Transverse colon (tissue), 4 donors: Measurements from ENCODE around the gene DISC1. TPM values are rescaled to one million over a fixed set of nuclear protein-coding genes. Genes with fewer than 3 reads are reported as not detected.

Source experiments
- DNase-seq: peaks from one replicate; pipeline ENCODE4 v3.0.0-alpha.2; 2019
- H3K27ac ChIP-seq, 4 donors: fragments of 200-600 bp; sonication (generic); 2 replicates each; pipeline ENCODE4 v1.5.1; 2016 to 2018; ENCODE audit warnings: inconsistent platforms in 4 of 4
- H3K27me3 ChIP-seq: fragments of 200-600 bp; sonication (generic); 2 replicates; pipeline ENCODE4 v1.5.1; 2017; ENCODE audit warnings: inconsistent platforms
- H3K36me3 ChIP-seq, 4 donors: fragments of 200-600 bp; sonication (generic); 2 replicates each; pipeline ENCODE4 v1.5.1; 2017 to 2019; ENCODE audit warnings: inconsistent platforms in 4 of 4
- H3K4me1 ChIP-seq, 4 donors: fragments of 200-600 bp; sonication (generic); 2 replicates each; pipeline ENCODE4 v1.5.1; 2017 to 2020; ENCODE audit warnings: inconsistent platforms in 4 of 4
- H3K4me3 ChIP-seq, 4 donors: fragments of 200-600 bp; sonication (generic); 1 replicate in 1 of 4; 2 replicates in 3 of 4; pipeline versions ENCODE4 v1.5.1 to v1.6.1; 2017 to 2019; ENCODE audit warnings: inconsistent platforms in 4 of 4
- H3K9me3 ChIP-seq, 2 donors: fragments of 200-600 bp; sonication (generic); 2 replicates each; pipeline ENCODE4 v1.5.1; 2017 to 2019; ENCODE audit warnings: inconsistent platforms in 2 of 2
- CTCF ChIP-seq, 5 experiments: fragments of 200-600 bp in 3 of 5; fragments of 450-650 bp in 2 of 5; sonication (generic) in 3 of 5; IDR thresholded peaks; 1 replicate in 2 of 5; 2 replicates in 3 of 5; pipeline ENCODE4 v1.5.1; 2016 to 2017; ENCODE audit warnings: antibody characterized with exemption in 5 of 5, inconsistent platforms in 3 of 5, mild to moderate bottlenecking in 2 of 5, moderate library complexity in 1 of 5
- EP300 ChIP-seq: sonication (generic); formaldehyde crosslinking; IDR thresholded peaks from one replicate; pipeline ENCODE4 v1.6.1; 2017; ENCODE audit warnings: antibody characterized with exemption, low read depth
- POLR2A ChIP-seq: fragments of 450-650 bp; IDR thresholded peaks from one replicate; pipeline ENCODE4 v1.6.1; 2016; ENCODE audit warnings: antibody characterized with exemption, mild to moderate bottlenecking, moderate library complexity
- POLR2AphosphoS5 ChIP-seq, 3 donors: sonication (generic); formaldehyde crosslinking; IDR thresholded peaks; one replicate each; pipeline ENCODE4 v1.6.1; 2016; ENCODE audit warnings: antibody characterized with exemption in 3 of 3
- WGBS, 2 donors: methylation state at CpG; one replicate each; pipeline ENCODE4 v1.1.5; 2018; ENCODE audit warnings: low coverage in 1 of 2; 5-methylcytosine and 5-hydroxymethylcytosine counted together
- in situ Hi-C, 4 donors: fragments of 200-750 bp; cut with MboI; loops; one replicate each; pipeline versions ENCODE4 v1.15.0 to v1.15.1; 2017; ENCODE audit warnings: low sequenced_read_pairs in 3 of 4, low pct_ligation_motif_present in 1 of 4, low pct_unique_long_range_greater_than_20kb in 1 of 4
- intact Hi-C: fragments of 100-400 bp; cut with DNase I; formaldehyde crosslinking; loops from one replicate; pipeline ENCODE4 v1.15.1; 2023; ENCODE audit warnings: low total_unique reads
- total RNA-seq, 4 donors: library from RNA; depleted of rRNA; stranded (reverse); fragments of >200 nt; gene quantifications; one replicate each; pipeline ENCODE4 v1.1.0, GENCODE V29; 2016

DISC1 gene
- total RNA-seq, 4 donors from 2014 or later, result 7.8 to 20.3 (median 11.5) TPM

GRCh38 chr1:232057896-232058274 lies 431.3 kb downstream of the DISC1 start:
- intact Hi-C loops, result no loop called here
- 70 to 76% methylated on average over 1 of the region's 1 CpG for WGBS, 2 donors
- no peaks in the 10 kb centered on the region for H3K27me3 ChIP-seq
- no peaks in the 10 kb centered on the region for H3K9me3 ChIP-seq
- H3K4me1 ChIP-seq, result no peaks in the 10 kb centered on the region
- H3K27ac ChIP-seq, result no peak overlapping the region
- no peak for TF ChIP-seq POLR2AphosphoS5 (IDR thresholded peaks at IDR 0.05)
- no peaks in the 10 kb centered on the region for H3K36me3 ChIP-seq
- no peak overlapping the region for H3K4me3 ChIP-seq
- no peak for DNase-seq
- in situ Hi-C loops, result no loop called here

GRCh38 chr1:232059726-232060374 lies 433.3 kb downstream of the DISC1 start:
- 55 to 56% methylated on average over 2 to 8 of the region's 8 CpGs for WGBS, 2 donors
- H3K27me3 ChIP-seq, result no peaks in the 10 kb centered on the region
- intact Hi-C loops, result no loop called here
- H3K4me3 ChIP-seq, result no peak overlapping the region
- H3K4me1 ChIP-seq, result no peaks in the 10 kb centered on the region
- in situ Hi-C loops, result no loop called here
- no peaks in the 10 kb centered on the region for H3K9me3 ChIP-seq
- DNase-seq, result peak; percentile 16
- H3K36me3 ChIP-seq, result no peaks in the 10 kb centered on the region
- no peak overlapping the region for H3K27ac ChIP-seq
- TF ChIP-seq CTCF (IDR thresholded peaks at IDR 0.05), result no peak
- TF ChIP-seq POLR2AphosphoS5 (IDR thresholded peaks at IDR 0.05), result no peak

GRCh38 chr1:232062967-232063366 lies 436.4 kb downstream of the DISC1 start:
- H3K4me1 ChIP-seq, result no peaks in the 10 kb centered on the region
- no peaks in the 10 kb centered on the region for H3K27me3 ChIP-seq
- in situ Hi-C loops, result no loop called here
- no peak overlapping the region for H3K27ac ChIP-seq
- H3K4me3 ChIP-seq, result no peak overlapping the region
- intact Hi-C loops, result no loop called here
- no peak for TF ChIP-seq POLR2A
- H3K9me3 ChIP-seq, result no peaks in the 10 kb centered on the region
- H3K36me3 ChIP-seq, result no peaks in the 10 kb centered on the region
- DNase-seq, result no peak
- WGBS, 2 donors, result 72 to 100% methylated on average over 2 to 3 of the region's 3 CpGs

GRCh38 chr1:232066521-232066920 lies 439.9 kb downstream of the DISC1 start:
- no peak overlapping the region for H3K4me3 ChIP-seq
- H3K9me3 ChIP-seq, result no peaks in the 10 kb centered on the region
- DNase-seq, result no peak
- H3K27ac ChIP-seq, result no peak overlapping the region
- no peaks in the 10 kb centered on the region for H3K4me1 ChIP-seq
- TF ChIP-seq POLR2AphosphoS5 (IDR thresholded peaks at IDR 0.05) (no peak), CTCF (IDR thresholded peaks at IDR 0.05) (no peak), EP300 (no peak), POLR2A (no peak)
- 89 to 93% methylated on average over 3 of the region's 3 CpGs for WGBS, 2 donors
- in situ Hi-C loops (no loop called here), intact Hi-C loops (no loop called here)
- H3K27me3 ChIP-seq, result no peaks in the 10 kb centered on the region
- H3K36me3 ChIP-seq, result no peaks in the 10 kb centered on the region

GRCh38 chr1:232074265-232074664 lies 447.7 kb downstream of the DISC1 start:
- Histone ChIP-seq H3K27ac (no peak overlapping the region), H3K27me3 (no peaks in the 10 kb centered on the region), H3K4me1 (no peaks in the 10 kb centered on the region), H3K36me3 (no peaks in the 10 kb centered on the region), H3K4me3 (no peak overlapping the region), H3K9me3 (no peaks in the 10 kb centered on the region)
- WGBS, 2 donors, result 77 to 80% methylated on average over 1 of the region's 1 CpG
- DNase-seq, result no peak
- in situ Hi-C loops (no loop called here), intact Hi-C loops (no loop called here)
- no peak for TF ChIP-seq POLR2AphosphoS5 (IDR thresholded peaks at IDR 0.05)
- TF ChIP-seq POLR2A, result no peak
- TF ChIP-seq EP300, result no peak
- no peak for TF ChIP-seq CTCF (IDR thresholded peaks at IDR 0.05)
